RWPE2 (cell line): ENCODE data around the gene CD276.

ENCODE experiments used
- ATAC-seq: fragments of 200-7000 bp; cut with Tn5 transposase; 3 replicates; pipeline ENCODE4 v1.9.1; 2021; ENCODE audit warnings: low read depth
- DNase-seq: peaks from one replicate; pipeline ENCODE4 v3.0.0-alpha.2; 2020; ENCODE audit warnings: low spot score
- H3K27ac ChIP-seq: fragments of 450-650 bp; 2 replicates; pipeline ENCODE4 v1.5.1; 2017; ENCODE audit warnings: mild to moderate bottlenecking; ENCODE audit not compliant: poor library complexity, severe bottlenecking
- H3K27me3 ChIP-seq: fragments of 250-450 bp; sonication (Bioruptor Pico); 2 replicates; pipeline ENCODE4 v1.5.1; 2021; ENCODE audit warnings: mild to moderate bottlenecking, moderate library complexity; ENCODE audit not compliant: insufficient read depth, poor library complexity, severe bottlenecking
- H3K36me3 ChIP-seq: fragments of 250-450 bp; sonication (Bioruptor Pico); 2 replicates; pipeline ENCODE4 v1.5.1; 2020; ENCODE audit warnings: low read depth, mild to moderate bottlenecking, moderate library complexity
- H3K4me1 ChIP-seq: fragments of 250-450 bp; sonication (Bioruptor Pico); 2 replicates; pipeline ENCODE4 v1.5.1; 2021; ENCODE audit warnings: mild to moderate bottlenecking, moderate library complexity; ENCODE audit not compliant: insufficient read depth, poor library complexity, severe bottlenecking
- H3K4me3 ChIP-seq: fragments of 250-450 bp; sonication (Bioruptor Pico); 2 replicates; pipeline ENCODE4 v1.5.1; 2021; ENCODE audit warnings: mild to moderate bottlenecking, moderate library complexity; ENCODE audit not compliant: severe bottlenecking
- H3K9me3 ChIP-seq: fragments of 250-450 bp; sonication (Bioruptor Pico); 2 replicates; pipeline ENCODE4 v1.5.1; 2021; ENCODE audit warnings: mild to moderate bottlenecking, moderate library complexity; ENCODE audit not compliant: severe bottlenecking
- CTCF ChIP-seq: fragments of 450-650 bp; IDR thresholded peaks from one replicate; pipeline ENCODE4 v1.5.1; 2017; ENCODE audit warnings: mild to moderate bottlenecking, moderate library complexity; ENCODE audit not compliant: poor library complexity, severe bottlenecking

The CD276 gene

GRCh38 chr15:73674587-73674986 is 9.6 kb upstream of the CD276 start:
- TF ChIP-seq CTCF, result no peak
- no peaks in the 10 kb centered on the region for H3K27me3 ChIP-seq

GRCh38 chr15:73677146-73677607 is 7.0 kb upstream of the CD276 start:
- H3K27me3 ChIP-seq, result no peaks in the 10 kb centered on the region
- TF ChIP-seq CTCF, result peak; percentile 93
- H3K27ac ChIP-seq, result no peak overlapping the region
- DNase-seq, result no peak
- no peaks in the 10 kb centered on the region for H3K9me3 ChIP-seq
- H3K36me3 ChIP-seq, result no peaks in the 10 kb centered on the region
- ATAC-seq, result peak; percentile 85
- no peak overlapping the region for H3K4me3 ChIP-seq
- no peaks in the 10 kb centered on the region for H3K4me1 ChIP-seq

More at GRCh38 chr15:73674587-73674986, 9.6 kb upstream of the CD276 start:
- Histone ChIP-seq H3K27ac (no peak overlapping the region), H3K4me1 (no peaks in the 10 kb centered on the region), H3K4me3 (no peak overlapping the region), H3K36me3 (no peaks in the 10 kb centered on the region), H3K9me3 (no peaks in the 10 kb centered on the region)
- ATAC-seq, result no peak
- no peak for DNase-seq

- no peaks in the 10 kb centered on the region for H3K36me3 ChIP-seq
- ATAC-seq, result no peak
- H3K9me3 ChIP-seq, result no peaks in the 10 kb centered on the region
- no peak overlapping the region for H3K27ac ChIP-seq
- no peak for DNase-seq
- no peaks in the 10 kb centered on the region for H3K27me3 ChIP-seq
- H3K4me1 ChIP-seq, result no peaks in the 10 kb centered on the region
- no peak for TF ChIP-seq CTCF
- no peak overlapping the region for H3K4me3 ChIP-seq
Measured at GRCh38 chr15:73677733-73678132, 6.5 kb upstream of the CD276 start.

GRCh38 chr15:73678498-73678897 is 5.7 kb upstream of the CD276 start:
- Histone ChIP-seq H3K27me3 (no peaks in the 10 kb centered on the region), H3K4me3 (no peak overlapping the region), H3K9me3 (no peaks in the 10 kb centered on the region), H3K4me1 (no peaks in the 10 kb centered on the region), H3K36me3 (no peaks in the 10 kb centered on the region), H3K27ac (no peak overlapping the region)
- DNase-seq, result no peak
- no peak for TF ChIP-seq CTCF
- ATAC-seq, result no peak

- Histone ChIP-seq H3K36me3 (no peaks in the 10 kb centered on the region), H3K4me1 (no peaks in the 10 kb centered on the region), H3K27me3 (no peaks in the 10 kb centered on the region), H3K4me3 (no peak overlapping the region), H3K9me3 (no peaks in the 10 kb centered on the region), H3K27ac (no peak overlapping the region)
- ATAC-seq (no peak), DNase-seq (no peak)
- no peak for TF ChIP-seq CTCF
Measured at GRCh38 chr15:73679180-73679579, 5.0 kb upstream of the CD276 start.
